Lower lobe of right lung (tissue), 2 donors: ENCODE results near the gene HDAC2. TPM values are rescaled to one million over a fixed set of nuclear protein-coding genes. Genes with fewer than 3 reads are reported as not detected.
"Not testable (repeated sequence)": the region's sequence is repeated elsewhere in the genome, so short reads cannot be mapped to it uniquely, and the experiment has no call there.

Experiments used
- ATAC-seq, 2 donors: fragments of 200-7000 bp; cut with Tn5 transposase; one replicate each; pipeline ENCODE4 v1.9.1; 2020 to 2022; ENCODE audit warnings: mild to moderate bottlenecking in 2 of 2, moderate library complexity in 2 of 2
- DNase-seq: peaks from one replicate; pipeline ENCODE4 v3.0.0-alpha.2; 2020
- H3K27ac ChIP-seq: fragments of 200-600 bp; one replicate; pipeline ENCODE4 v1.8.0; 2022
- H3K27me3 ChIP-seq: fragments of 200-600 bp; one replicate; pipeline ENCODE4 v1.8.0; 2022; ENCODE audit warnings: low read depth
- H3K36me3 ChIP-seq: fragments of 200-600 bp; one replicate; pipeline ENCODE4 v1.8.0; 2022; ENCODE audit warnings: mild to moderate bottlenecking
- H3K4me1 ChIP-seq: fragments of 200-600 bp; one replicate; pipeline ENCODE4 v1.8.0; 2022
- H3K4me3 ChIP-seq: fragments of 200-600 bp; one replicate; pipeline ENCODE4 v1.8.0; 2022; ENCODE audit warnings: mild to moderate bottlenecking
- H3K9me3 ChIP-seq: fragments of 200-600 bp; one replicate; pipeline ENCODE4 v1.8.0; 2022
- intact Hi-C: fragments of 100-400 bp; cut with DNase I; formaldehyde crosslinking; loops from one replicate; pipeline ENCODE4 v1.11.0; 2022
- total RNA-seq: library from RNA; stranded (reverse); fragmentation: NEBNext Ultra II Directional; extraction: Animal tissue kit (Norgen Biotek cat#: 25700); gene quantifications from one replicate; pipeline ENCODE4 v1.2.1, GENCODE V29; 2021
- TF ChIP-seq, protein P1 (sequence below): fragments of 200-600 bp; IDR thresholded peaks from one replicate; pipeline ENCODE4 v1.8.0; 2022; ENCODE audit warnings: antibody characterized with exemption, mild to moderate bottlenecking
- donor health status: DM: no; HTN: yes; CAD: no; lungs with severe emphysema.

The HDAC2 gene
- total RNA-seq, 1 donor from 2014 or later, result 55.3 TPM

DNA sequence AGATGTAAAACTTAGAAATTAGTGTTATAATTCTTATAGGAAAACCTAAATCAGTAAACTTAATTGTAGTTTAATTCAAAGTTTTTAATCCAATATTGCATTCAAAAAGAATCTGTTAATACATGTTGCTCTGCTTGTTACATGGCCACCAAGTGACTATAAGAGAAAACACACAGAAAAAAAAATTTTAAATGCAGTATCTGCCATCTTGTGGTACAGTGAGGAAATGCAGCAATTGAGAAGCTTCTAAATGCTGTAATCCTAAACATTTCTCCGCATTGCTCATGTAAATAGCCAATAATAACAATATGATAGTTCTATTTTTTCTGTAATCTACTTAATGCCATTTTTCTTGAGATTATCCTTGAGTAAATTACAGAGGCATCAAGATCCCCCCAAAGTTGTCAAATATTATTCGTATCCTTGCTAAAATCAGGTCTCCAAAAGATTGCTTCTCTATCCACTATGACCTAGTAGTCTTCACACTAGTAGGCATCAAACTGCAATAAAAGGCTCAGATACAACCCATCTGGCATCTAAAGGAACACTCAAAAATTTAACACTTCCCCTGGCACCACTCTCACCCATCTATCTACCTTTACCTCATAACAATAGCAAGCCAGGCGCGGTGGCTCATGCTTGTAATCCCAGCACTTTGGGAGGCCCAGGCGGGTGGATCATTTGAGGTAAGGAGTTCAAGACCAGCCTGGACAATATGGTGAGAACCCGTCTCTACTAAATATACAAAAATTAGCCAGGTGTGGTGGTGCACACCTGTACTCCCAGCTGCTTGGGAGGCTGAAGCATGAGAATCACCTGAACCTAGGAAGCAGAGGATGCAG, 34.6 kb downstream of the HDAC2 start:
- Histone ChIP-seq H3K4me3 (no peak overlapping the region), H3K9me3 (no peaks in the 10 kb centered on the region), H3K4me1 (peaks cover 4% of the 10 kb centered on the region), H3K27me3 (no peaks in the 10 kb centered on the region), H3K27ac (no peak overlapping the region), H3K36me3 (peaks cover 40% of the 10 kb centered on the region)
- ATAC-seq (peak; percentile 61 to 64), DNase-seq (no peak)
- intact Hi-C loops, result no loop called here
- TF ChIP-seq, protein P1, sequence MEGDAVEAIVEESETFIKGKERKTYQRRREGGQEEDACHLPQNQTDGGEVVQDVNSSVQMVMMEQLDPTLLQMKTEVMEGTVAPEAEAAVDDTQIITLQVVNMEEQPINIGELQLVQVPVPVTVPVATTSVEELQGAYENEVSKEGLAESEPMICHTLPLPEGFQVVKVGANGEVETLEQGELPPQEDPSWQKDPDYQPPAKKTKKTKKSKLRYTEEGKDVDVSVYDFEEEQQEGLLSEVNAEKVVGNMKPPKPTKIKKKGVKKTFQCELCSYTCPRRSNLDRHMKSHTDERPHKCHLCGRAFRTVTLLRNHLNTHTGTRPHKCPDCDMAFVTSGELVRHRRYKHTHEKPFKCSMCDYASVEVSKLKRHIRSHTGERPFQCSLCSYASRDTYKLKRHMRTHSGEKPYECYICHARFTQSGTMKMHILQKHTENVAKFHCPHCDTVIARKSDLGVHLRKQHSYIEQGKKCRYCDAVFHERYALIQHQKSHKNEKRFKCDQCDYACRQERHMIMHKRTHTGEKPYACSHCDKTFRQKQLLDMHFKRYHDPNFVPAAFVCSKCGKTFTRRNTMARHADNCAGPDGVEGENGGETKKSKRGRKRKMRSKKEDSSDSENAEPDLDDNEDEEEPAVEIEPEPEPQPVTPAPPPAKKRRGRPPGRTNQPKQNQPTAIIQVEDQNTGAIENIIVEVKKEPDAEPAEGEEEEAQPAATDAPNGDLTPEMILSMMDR, result peak; percentile 70

DNA sequence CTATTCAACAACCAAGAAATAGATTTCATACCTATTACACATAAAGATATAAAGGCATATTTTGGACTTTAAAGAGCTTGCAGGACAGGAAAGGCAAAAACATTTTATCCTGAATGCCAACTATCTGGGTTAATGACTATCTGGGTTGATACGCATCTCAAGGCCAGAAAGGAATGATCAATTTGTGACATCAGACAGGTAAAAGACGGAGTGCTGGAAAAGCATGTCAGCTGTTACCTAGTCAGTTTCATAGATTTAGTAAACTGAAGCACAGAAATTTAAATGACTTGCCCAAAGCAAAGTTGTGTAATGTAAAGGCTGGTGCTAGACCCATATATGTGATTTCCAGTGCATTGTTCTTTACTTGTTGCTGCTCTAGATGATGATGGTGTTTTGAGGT, 36.8 kb downstream of the HDAC2 start:
- peaks cover 4% of the 10 kb centered on the region for H3K4me1 ChIP-seq
- H3K27me3 ChIP-seq, result no peaks in the 10 kb centered on the region
- DNase-seq, result no peak
- ATAC-seq, result no peak
- H3K36me3 ChIP-seq, result peaks cover 18% of the 10 kb centered on the region
- intact Hi-C loops, result no loop called here
- H3K27ac ChIP-seq, result no peak overlapping the region
- peaks cover 13% of the 10 kb centered on the region for H3K9me3 ChIP-seq
- H3K4me3 ChIP-seq, result no peak overlapping the region
- TF ChIP-seq, protein P1, result no peak

DNA sequence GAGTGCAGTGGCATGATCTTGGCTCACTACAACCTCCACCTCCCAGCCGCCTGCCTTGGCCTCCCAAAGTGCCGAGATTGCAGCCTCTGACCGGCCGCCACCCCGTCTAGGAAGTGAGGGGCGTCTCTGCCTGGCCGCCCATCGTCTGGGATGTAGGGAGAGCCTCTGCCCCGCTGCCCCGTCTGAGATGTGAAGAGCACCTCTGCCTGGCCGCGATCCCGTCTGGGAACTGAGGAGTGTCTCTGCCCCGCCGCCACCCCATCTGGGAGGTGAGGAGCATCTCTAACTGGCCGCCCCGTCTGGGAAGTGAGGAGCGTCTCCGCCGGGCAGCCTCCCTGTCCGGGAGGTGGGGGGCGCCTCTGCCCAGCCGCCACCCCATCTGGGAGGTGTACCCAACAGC, 39.0 kb downstream of the HDAC2 start:
- H3K4me3 ChIP-seq, H3K27me3 ChIP-seq, ATAC-seq, H3K4me1 ChIP-seq, H3K36me3 ChIP-seq, intact Hi-C loops, H3K27ac ChIP-seq, DNase-seq: not testable (repeated sequence)
- H3K9me3 ChIP-seq, result peaks cover 18% of the 10 kb centered on the region

DNA sequence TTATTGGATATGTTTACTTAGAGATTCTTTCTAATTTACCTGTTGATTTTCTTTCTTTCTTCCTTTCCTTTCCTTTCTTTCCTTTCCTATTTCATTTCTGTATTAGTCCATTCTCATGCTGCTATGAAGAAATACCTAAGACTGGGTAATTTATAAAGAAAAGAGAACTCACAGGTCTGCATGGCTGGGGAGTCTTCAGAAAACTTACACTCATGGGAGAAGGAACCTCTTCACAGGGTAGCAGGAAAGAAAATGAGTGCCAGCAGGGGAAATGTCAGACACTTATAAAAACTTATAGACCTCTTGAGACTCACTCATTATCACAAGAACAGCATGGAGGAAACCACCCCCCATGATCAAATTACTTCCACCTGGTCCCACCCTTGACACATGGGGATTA, 40.8 kb downstream of the HDAC2 start:
- Histone ChIP-seq H3K36me3 (no peaks in the 10 kb centered on the region), H3K4me3 (no peak overlapping the region), H3K9me3 (peaks cover 18% of the 10 kb centered on the region), H3K4me1 (no peaks in the 10 kb centered on the region), H3K27me3 (no peaks in the 10 kb centered on the region), H3K27ac (no peak overlapping the region)
- ATAC-seq (no peak), DNase-seq (no peak)
- intact Hi-C loops, result no loop called here
- TF ChIP-seq, protein P1, result no peak

DNA sequence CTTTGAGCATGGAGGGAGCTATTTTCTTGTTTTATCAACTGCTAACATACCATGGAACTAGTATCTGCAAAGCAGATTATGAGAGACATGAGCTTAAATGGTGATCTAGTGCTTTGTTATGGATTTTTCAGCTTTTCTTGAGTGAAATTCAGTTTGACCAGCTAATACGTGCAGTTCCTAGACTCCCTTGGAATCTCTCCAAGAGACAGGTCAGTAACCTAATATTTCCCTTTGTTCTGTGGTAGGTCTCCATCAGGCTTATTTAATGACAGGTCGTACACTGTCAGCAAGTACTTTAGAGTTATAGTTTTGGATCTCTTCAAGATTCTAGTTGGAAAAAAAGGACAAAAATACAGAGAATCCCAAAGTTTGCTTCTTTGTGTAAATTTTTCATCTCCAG, 43.9 kb downstream of the HDAC2 start:
- Histone ChIP-seq H3K27ac (no peak overlapping the region), H3K4me3 (no peak overlapping the region), H3K36me3 (no peaks in the 10 kb centered on the region), H3K27me3 (no peaks in the 10 kb centered on the region), H3K9me3 (peaks cover 18% of the 10 kb centered on the region), H3K4me1 (no peaks in the 10 kb centered on the region)
- ATAC-seq (no peak), DNase-seq (no peak)
- TF ChIP-seq, protein P1, result no peak
- intact Hi-C loops, result no loop called here

DNA sequence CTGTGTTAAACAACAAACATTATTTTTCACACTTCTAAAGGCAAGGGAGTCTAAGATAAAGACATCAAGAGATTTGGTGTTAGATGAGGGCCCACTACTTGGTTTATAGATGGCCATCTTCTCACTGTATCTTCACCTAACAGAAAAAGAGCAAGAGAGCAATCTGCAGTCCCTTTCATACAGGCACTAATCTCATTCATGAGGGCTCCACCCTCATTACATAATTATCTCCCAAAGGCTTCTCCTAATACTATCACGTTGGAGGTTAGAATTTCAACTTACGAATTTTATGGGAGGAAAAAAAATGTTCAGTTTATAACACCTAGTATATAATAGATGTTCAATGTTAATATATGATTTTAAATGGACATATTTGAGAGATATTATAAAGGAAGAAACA, 45.6 kb downstream of the HDAC2 start:
- no peak for ATAC-seq
- DNase-seq, result no peak
- Histone ChIP-seq H3K27me3 (no peaks in the 10 kb centered on the region), H3K9me3 (peaks cover 17% of the 10 kb centered on the region), H3K4me1 (peaks cover 11% of the 10 kb centered on the region), H3K27ac (no peak overlapping the region), H3K4me3 (no peak overlapping the region), H3K36me3 (no peaks in the 10 kb centered on the region)
- TF ChIP-seq, protein P1, result no peak
- intact Hi-C loops, result no loop called here
